GM21381 (cell line): ENCODE measurements around the gene HHATL.

Experiments
- ATAC-seq: cut with Tn5 transposase; IDR thresholded peaks from one replicate; pipeline ENCODE4 v1.9.1; 2021; ENCODE audit warnings: mild to moderate bottlenecking, moderate library complexity; ENCODE audit not compliant: unreplicated experiment

Gene HHATL

GRCh38 chr3:42699511-42699971, 3.1 kb downstream of the HHATL start:
- no peak for ATAC-seq

- no peak for ATAC-seq
Observed at GRCh38 chr3:42698911-42699230, 3.7 kb downstream of the HHATL start.

DNA sequence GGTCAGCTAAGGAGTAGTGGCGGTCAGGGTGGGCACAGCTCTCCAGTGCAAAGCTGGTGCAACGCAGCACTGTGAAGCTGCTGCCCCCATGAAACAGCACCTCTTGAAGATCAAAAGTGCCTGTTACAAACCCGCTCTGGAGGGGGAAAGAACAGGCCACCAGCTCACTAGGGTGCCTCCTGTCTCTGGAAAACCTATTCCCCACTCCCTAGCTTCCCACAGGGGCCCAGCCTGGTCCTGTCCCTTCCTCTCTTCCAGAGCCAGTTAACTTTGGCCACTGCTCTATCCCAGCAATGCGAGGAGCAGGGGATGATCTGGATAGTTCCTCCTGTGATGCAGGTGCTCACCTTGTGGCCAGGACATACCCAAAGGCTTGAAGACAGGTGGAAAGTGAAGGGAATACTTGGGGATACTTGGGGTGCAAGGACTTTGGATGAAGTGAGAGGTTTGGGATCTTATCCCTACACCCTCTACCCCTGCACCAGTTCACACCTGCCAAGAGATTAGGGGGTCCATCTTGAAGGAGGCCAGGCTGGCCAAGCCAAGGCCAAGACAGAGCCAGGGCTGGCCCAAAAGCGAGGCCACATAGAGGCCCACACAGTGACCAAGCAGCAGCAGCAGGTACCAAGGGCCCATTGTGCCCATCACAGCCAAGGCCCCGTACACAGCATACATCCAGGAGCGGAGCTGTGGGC, 4.2 kb downstream of the HHATL start:
- no peak for ATAC-seq

DNA sequence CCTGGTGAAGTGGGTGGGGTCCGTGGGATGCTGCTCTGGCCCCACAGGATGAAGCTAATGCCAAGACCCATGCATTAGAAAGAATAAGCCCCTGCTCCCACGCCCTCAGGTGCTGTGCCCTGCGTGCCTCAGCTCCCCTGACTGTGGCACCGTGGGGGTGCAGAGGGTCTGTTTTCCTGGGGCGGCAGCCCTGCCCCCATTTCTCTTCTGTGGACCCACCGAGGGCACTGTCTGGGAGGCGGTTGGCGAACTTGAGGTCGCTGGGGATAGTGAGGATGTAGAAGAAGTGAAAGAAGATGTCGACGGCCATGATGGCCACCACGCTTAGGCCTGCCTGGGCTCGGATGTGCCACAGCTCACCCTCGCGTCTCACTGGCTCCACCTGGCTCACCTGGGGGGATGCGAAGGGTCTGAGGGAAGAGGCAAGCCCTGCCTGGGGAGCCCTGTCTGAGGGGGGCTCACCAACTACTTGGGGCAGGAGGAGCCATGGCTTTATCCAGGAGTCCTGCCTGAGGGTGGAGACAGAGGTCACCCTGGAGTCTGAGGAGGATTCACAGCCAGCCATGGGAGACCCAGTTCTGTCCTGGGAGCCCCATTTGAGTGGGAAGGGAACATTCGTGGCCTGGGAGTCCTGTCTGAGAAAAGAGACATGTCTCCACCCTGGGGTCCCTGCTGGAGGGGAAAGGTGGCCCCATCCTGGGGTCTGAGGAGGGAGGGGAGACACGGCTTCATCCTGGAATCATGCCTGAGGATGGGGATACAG, 5.1 kb downstream of the HHATL start:
- ATAC-seq, result no peak

- no peak for ATAC-seq
Observed at GRCh38 chr3:42696356-42697288, 6.0 kb downstream of the HHATL start.

- no peak for ATAC-seq
Observed at GRCh38 chr3:42694366-42694765, 8.2 kb downstream of the HHATL start.

DNA sequence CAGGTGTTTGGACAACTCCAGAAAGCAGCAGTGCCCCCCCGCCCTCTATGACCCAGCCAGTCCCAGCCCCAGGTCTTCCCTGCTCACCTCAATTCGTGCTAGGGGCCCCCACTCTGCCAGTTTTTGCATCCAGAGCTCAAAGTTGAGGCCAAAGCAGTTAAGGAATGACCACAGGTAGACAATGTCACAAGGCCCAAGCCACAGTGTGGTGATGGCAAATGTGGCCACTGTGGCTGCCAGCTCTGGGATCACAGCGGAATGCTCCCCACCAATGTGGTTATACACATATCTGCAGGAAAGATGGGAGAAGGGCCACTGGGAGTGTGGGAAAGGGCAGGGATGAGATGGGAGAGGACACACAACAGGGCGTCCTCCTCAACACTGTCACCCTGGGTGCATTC, 9.1 kb downstream of the HHATL start:
- ATAC-seq, result no peak

DNA sequence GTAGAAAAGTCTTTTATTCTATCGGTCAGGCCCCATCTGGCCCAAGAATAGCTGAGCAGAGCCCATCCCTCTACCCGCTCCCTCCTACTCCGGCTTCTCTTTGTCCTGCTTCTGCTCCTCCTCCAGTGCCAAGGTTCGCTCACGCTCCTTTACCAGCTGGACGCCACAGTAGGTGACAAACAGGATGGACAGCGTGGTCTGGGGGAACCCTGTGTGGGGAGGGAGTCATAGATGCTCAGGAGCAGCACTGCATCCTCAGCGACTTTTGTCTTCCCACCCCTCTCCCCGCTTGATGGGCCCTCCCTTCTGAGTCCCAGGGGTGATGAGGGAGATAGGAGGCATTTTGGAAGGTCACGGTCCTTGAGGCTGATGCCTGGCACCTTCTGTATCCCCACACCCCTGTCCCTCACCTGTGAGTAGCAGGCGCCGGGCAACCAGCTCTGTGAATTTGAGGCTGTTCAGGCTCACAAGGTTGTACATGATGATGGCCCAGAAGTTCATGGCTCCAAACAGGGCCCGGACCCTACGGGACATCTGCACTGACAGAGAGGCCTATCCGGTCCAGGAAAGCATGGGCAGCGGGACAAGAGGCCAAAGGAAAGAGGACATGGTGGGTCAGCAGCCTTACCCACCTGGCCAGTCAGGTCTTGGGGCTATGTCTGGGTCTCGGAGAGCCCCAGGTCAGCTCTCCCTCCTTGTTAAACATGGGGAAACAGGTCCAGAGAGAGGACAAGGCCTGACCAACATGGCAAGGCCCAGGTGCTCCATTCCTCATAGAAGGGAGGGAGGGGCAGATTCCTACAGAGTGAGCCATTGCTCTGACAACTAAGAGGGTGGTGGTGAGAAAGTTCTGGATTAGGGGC, 9.7 kb downstream of the HHATL start:
- no peak for ATAC-seq

GRCh38 chr3:42691816-42692666, 10.6 kb downstream of the HHATL start:
- no peak for ATAC-seq

- ATAC-seq, result no peak
Observed at GRCh38 chr3:42690766-42691680, 11.6 kb downstream of the HHATL start.

DNA sequence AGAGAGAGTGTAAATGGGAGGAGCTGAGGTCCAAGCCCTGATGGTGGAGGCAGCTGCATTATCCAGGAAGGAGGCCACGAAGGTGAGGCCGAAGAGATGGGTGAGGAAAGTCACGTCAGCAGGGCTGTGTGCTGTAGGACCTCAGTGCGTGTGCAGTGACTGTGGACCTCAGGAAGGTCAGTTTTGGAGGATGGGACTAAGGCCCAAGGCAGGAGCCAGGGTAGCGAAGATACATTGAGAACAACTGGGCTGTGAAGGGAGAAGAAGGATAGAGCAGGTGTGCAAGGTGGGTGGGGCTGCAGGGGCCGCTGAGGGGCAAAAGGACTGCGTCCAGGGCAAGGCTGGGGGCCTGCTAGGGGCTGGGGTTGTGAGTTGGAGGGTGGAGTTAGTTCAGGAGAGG, 12.4 kb downstream of the HHATL start:
- no peak for ATAC-seq

DNA sequence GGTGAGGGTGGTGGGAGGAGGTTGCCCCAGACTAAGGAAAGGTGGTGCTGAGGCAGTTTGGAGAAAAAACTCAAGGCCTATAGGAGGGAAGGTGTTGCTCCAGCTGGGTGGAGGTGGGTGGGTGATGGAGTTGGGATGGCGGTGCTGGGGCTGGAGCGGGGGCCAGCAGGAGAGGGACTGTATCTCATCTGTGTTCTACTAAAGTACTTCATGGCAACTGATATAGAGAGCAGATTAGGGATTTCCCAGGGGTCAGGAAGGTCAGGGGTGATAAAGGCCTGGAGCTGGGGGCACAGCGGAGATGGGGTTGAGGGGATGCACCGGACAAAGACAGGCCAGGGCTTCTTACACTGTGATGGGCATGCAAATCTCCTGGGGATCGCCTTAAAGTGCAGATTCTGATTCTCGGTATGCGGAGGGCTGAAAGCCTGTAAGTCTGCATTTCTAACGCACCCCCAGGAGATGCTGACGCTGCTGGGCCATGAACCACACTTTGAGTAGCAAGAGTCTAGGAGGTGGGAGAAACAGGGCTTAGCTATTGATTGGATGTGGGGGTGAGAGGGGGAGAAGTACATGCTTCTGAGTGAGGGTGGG, 13.1 kb downstream of the HHATL start:
- no peak for ATAC-seq

GRCh38 chr3:42688487-42689420, 13.8 kb downstream of the HHATL start:
- ATAC-seq, result no peak

DNA sequence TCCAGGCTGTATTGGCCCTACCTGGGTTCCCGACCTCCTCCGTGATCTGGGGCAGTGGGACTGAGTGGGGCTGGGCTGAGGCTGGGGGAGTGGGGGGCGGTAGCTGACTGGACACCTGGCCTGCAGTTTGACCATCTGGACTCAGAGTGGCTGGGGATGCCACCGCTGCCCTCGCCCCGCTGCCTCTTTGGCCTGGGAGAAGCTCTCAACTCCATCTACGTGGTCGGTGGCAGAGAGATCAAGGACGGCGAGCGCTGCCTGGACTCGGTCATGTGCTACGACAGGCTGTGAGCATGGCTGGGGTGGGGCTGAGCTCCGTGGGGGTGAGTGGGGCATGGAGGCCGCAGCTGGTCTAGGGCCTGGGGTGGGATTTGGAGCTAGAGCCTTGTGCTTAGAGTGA, 14.6 kb downstream of the HHATL start:
- ATAC-seq, result no peak

DNA sequence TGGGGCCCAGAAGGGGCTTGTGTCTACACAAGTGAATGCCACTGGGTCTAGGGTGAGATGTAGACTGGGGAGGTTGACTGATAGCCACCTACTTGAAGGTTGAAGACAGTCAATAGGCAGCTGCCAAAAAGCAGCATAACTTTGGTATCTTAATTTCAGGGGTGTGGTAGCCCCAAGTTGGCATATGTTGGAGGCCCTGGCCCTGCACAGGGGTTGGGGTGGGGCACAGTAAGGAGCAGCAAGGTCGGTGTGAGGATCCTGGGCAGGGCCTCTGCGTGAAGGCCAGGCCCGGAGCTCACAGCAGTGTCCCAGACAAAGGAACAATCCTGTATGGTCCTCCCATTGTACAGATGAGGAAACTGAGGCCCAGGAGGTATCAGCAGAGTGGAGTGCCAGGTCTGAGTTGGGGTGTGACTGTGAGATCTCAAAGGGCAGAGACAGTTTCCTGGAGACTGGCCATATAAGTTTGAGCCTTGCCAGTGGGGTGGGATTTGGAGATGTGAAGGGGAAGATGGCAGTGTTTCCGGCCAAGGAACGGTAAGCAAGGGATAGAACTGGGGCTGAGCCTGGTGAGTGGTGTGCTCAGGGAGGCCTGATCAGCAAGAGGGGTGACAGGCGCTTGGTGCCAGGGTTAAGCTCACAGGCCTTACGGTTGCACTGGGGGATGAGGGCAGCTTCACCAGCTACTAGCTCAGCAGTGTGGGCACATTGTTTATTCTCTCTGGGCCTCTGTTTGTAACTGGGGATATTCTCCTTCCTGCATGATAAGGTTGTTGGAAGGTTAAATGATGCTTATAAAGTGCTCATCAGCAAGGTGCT, 15.6 kb downstream of the HHATL start:
- no peak for ATAC-seq
